Stimulated activated CD4-positive, alpha-beta T cell treated with anti-CD3 and anti-CD28 coated beads, Interleukin-2, amount 100 ng/mL, for 4 hours (primary cell): ENCODE measurements around the gene RAB9A.
"Not testable (repeated sequence)": the region's sequence is repeated elsewhere in the genome, so short reads cannot be mapped to it uniquely, and the experiment has no call there.

Source experiments
- DNase-seq: peaks from one replicate; pipeline ENCODE4 v3.0.0-alpha.2; 2020; ENCODE audit warnings: low read depth

RAB9A gene

GRCh38 chrX:13669755-13670154 is 19.2 kb upstream of the RAB9A start:
- not testable (repeated sequence) for DNase-seq

GRCh38 chrX:13670197-13670596 is 18.7 kb upstream of the RAB9A start:
- DNase-seq, result no peak

GRCh38 chrX:13673016-13673415 is 15.9 kb upstream of the RAB9A start:
- DNase-seq, result no peak

GRCh38 chrX:13676885-13677284 is 12.0 kb upstream of the RAB9A start:
- DNase-seq, result no peak

- DNase-seq, result not testable (repeated sequence)
Observed at GRCh38 chrX:13679700-13680099, 9.2 kb upstream of the RAB9A start.

GRCh38 chrX:13681595-13681994 is 7.3 kb upstream of the RAB9A start:
- no peak for DNase-seq

- no peak for DNase-seq
Observed at GRCh38 chrX:13684361-13684760, 4.6 kb upstream of the RAB9A start.

GRCh38 chrX:13685126-13685763 is 3.7 kb upstream of the RAB9A start:
- DNase-seq, result no peak

- DNase-seq, result no peak
Observed at GRCh38 chrX:13687203-13687602, 1.7 kb upstream of the RAB9A start.

- DNase-seq, result no peak
Observed at GRCh38 chrX:13688384-13688957, 457 bp upstream of the RAB9A start.

GRCh38 chrX:13689741-13690211 is 848 bp downstream of the RAB9A start:
- no peak for DNase-seq

- DNase-seq, result no peak
Observed at GRCh38 chrX:13690836-13691235, 1.9 kb downstream of the RAB9A start.

GRCh38 chrX:13691841-13692371 is 3.0 kb downstream of the RAB9A start:
- DNase-seq, result no peak

GRCh38 chrX:13692771-13693231 is 3.9 kb downstream of the RAB9A start:
- DNase-seq, result no peak

GRCh38 chrX:13693341-13693961 is 4.5 kb downstream of the RAB9A start:
- DNase-seq, result no peak

- DNase-seq, result no peak
Observed at GRCh38 chrX:13694359-13694758, 5.4 kb downstream of the RAB9A start.

- DNase-seq, result no peak
Observed at GRCh38 chrX:13694983-13695382, 6.1 kb downstream of the RAB9A start.

GRCh38 chrX:13695601-13696115 is 6.7 kb downstream of the RAB9A start:
- no peak for DNase-seq

- DNase-seq, result no peak
Observed at GRCh38 chrX:13697455-13697854, 8.5 kb downstream of the RAB9A start.

- no peak for DNase-seq
Observed at GRCh38 chrX:13697976-13698375, 9.0 kb downstream of the RAB9A start.

GRCh38 chrX:13698432-13698831 is 9.5 kb downstream of the RAB9A start:
- no peak for DNase-seq

GRCh38 chrX:13699183-13699826 is 10.4 kb downstream of the RAB9A start:
- no peak for DNase-seq
